ENCODE measurements around the gene PRDM4.
"Not testable (repeated sequence)": the region's sequence is repeated elsewhere in the genome, so short reads cannot be mapped to it uniquely, and the experiment has no call there.

PRDM4 gene

DNA sequence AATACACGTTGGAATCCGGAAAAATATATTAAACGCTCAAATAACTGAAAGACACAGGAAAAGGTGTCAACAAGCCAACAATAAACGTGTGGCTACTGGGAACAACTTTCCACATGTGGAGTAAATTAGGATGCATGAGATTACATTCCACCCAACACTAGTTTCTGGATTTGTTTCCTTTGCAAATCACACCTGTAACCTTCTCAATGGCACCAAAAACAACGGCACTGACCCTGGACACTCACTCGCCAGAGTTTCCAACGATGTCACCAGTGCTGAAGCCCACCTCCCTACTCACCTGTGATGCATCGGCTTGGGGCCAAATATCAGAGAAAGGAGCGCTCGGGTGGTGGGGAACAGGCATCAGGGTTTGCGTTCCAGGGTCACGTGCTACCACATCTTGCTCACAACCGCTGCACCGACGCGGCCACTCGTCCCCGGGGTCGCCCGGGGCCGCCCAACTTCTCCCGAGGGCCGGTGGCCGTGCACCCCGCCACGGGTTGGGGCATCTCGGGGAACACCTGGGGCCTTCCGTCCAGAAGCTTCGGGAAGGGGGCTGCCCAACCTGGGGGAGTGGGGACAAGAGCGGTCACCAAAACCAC, 629 bp downstream of the PRDM4 start:
- Mint-ChIP-seq H3K4me1 (peaks cover 31% of the 10 kb centered on the region), H3K9me3 (no peaks in the 10 kb centered on the region), H3K27ac (ENCODE audit: low read depth) (peak overlapping the region; percentile 75), H3K27me3 (no peaks in the 10 kb centered on the region), H3K4me3 (peak overlapping the region; percentile 88), H3K36me3 (ENCODE audit: insufficient read depth) (peaks cover 20% of the 10 kb centered on the region)
- DNase-seq (ENCODE audit: low spot score in 2 of 2): peak in 1 of 2 donors; percentile 27
- ATAC-seq (replicated peaks; ENCODE audit: extremely low read depth, poor library complexity, severe bottlenecking): peak; percentile 33

DNA sequence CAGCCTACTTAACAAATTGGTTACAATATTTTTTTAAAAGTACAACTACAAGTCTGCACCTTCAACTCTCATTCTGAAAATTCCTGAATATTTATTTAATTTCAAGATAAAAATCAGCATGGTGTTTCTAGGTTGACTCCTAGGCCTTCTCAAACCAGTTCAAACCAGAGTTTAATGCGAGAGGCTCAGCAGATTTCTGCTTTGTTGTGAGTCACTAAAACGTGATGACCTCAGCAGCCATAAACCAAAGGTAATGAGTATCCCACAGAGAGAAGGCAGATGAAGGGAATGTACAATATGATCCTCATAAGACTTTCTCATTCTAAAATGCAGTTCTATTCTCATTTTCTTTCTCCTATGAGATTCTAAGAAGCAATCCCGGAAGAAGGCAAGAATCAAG, 1.5 kb downstream of the PRDM4 start:
- Mint-ChIP-seq H3K4me1 (peaks cover 31% of the 10 kb centered on the region), H3K9me3 (no peaks in the 10 kb centered on the region), H3K27ac (ENCODE audit: low read depth) (peak overlapping the region; percentile 75), H3K27me3 (no peaks in the 10 kb centered on the region), H3K36me3 (ENCODE audit: insufficient read depth) (peaks cover 27% of the 10 kb centered on the region), H3K4me3 (peak overlapping the region; percentile 88)
- ATAC-seq (replicated peaks; ENCODE audit: extremely low read depth, poor library complexity, severe bottlenecking) (no peak), DNase-seq (ENCODE audit: low spot score in 2 of 2) (no peak)

DNA sequence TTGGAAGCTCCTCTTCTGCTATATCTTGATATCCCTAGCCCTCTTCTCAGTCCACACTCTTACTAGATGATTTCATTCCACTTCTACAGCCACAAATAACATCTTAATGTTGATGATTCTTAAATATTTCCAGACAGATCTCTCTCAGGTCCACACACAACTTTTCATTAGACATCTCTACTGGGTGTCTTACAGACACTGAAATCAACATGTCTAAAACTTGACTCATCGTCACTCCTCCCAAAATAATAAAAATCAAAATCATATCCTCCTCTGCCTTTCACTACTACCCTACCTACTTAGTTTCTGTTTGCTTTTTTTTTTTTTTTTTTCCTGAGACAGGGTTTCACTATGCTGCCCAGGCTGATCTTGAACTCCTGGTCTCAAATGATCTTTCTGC, 11.9 kb downstream of the PRDM4 start:
- Mint-ChIP-seq H3K4me3 (no peak overlapping the region), H3K9me3 (no peaks in the 10 kb centered on the region), H3K4me1 (peaks cover 5% of the 10 kb centered on the region), H3K36me3 (ENCODE audit: insufficient read depth) (peaks cover 48% of the 10 kb centered on the region), H3K27me3 (no peaks in the 10 kb centered on the region), H3K27ac (ENCODE audit: low read depth) (no peak overlapping the region)
- no peak for ATAC-seq (replicated peaks; ENCODE audit: extremely low read depth, poor library complexity, severe bottlenecking)
- no peak for DNase-seq (ENCODE audit: low spot score in 2 of 2)

DNA sequence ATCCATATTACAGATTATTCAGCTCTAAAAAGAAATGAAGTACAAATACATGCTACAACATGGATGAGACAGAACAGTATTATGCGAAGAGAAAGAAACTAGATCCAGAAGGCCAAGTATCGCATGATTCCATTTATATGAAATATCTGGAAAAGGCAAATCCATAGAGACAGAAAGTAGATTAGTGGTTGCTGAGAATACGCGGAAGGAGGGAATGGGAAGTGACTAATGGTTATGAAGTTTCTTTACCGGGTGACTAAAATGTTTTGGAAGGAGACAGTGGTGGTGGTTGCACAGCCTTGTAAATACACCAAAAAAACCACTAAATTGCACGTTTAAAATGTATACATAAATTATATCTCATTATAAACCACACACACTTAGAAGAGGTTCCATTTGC, 12.5 kb downstream of the PRDM4 start:
- no peak overlapping the region for H3K27ac Mint-ChIP-seq (ENCODE audit: low read depth)
- H3K36me3 Mint-ChIP-seq (ENCODE audit: insufficient read depth): peaks cover 50% of the 10 kb centered on the region
- ATAC-seq (replicated peaks; ENCODE audit: extremely low read depth, poor library complexity, severe bottlenecking) (no peak), DNase-seq (ENCODE audit: low spot score in 2 of 2) (no peak)
- H3K27me3 Mint-ChIP-seq: no peaks in the 10 kb centered on the region
- no peaks in the 10 kb centered on the region for H3K9me3 Mint-ChIP-seq
- H3K4me1 Mint-ChIP-seq: peaks cover 5% of the 10 kb centered on the region
- H3K4me3 Mint-ChIP-seq: no peak overlapping the region

DNA sequence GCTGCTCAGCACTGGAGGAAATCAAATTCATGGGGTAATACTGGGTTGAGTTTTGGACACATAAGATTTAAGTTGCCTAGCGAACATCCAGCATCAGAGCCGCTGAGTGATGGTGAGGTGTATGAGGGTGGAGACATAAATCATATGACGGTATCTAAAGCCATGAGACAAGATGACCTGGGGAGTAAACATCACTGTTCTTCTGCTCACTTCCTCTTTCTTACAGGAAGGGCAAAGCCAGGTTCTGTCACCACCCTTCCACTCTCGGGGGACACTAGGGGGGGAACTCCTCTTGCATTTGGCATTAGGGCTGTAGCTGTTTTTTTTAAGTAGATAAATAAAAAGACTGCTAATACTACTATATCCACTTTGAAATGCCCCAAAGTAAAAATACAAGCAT, 24.0 kb downstream of the PRDM4 start:
- Mint-ChIP-seq H3K36me3 (ENCODE audit: insufficient read depth) (peaks cover 76% of the 10 kb centered on the region), H3K4me1 (peaks cover 15% of the 10 kb centered on the region), H3K4me3 (no peak overlapping the region)

DNA sequence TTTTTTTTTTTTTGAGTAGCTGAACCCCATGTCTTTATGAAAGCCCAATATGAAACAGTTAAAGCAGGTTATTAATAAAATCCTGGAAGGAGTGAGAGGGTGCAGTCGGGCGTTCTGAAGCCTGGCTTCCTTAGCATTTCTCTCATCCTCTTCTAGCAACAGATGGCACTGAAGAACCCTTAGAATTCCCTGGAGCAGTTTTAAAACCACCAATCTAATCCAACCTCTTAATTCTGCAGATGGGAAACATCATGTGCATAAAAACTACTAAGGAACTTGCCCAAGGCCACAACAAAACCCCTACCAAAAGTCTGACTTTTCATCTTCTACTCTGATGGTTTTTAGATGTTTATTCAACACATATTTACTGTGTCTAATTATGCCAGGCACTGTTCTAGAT, 25.2 kb downstream of the PRDM4 start:
- no peak for DNase-seq (ENCODE audit: low spot score in 2 of 2)
- Mint-ChIP-seq H3K4me3 (no peak overlapping the region), H3K4me1 (peaks cover 15% of the 10 kb centered on the region), H3K9me3 (no peaks in the 10 kb centered on the region), H3K27me3 (no peaks in the 10 kb centered on the region), H3K36me3 (ENCODE audit: insufficient read depth) (peaks cover 66% of the 10 kb centered on the region), H3K27ac (ENCODE audit: low read depth) (no peak overlapping the region)
- no peak for ATAC-seq (replicated peaks; ENCODE audit: extremely low read depth, poor library complexity, severe bottlenecking)

More for the DNA sequence above, 24.0 kb downstream of the PRDM4 start:
- no peak overlapping the region for H3K27ac Mint-ChIP-seq (ENCODE audit: low read depth)
- H3K9me3 Mint-ChIP-seq: no peaks in the 10 kb centered on the region
- no peaks in the 10 kb centered on the region for H3K27me3 Mint-ChIP-seq
- DNase-seq (ENCODE audit: low spot score in 2 of 2) (no peak), ATAC-seq (replicated peaks; ENCODE audit: extremely low read depth, poor library complexity, severe bottlenecking) (peak; percentile 52)

DNA sequence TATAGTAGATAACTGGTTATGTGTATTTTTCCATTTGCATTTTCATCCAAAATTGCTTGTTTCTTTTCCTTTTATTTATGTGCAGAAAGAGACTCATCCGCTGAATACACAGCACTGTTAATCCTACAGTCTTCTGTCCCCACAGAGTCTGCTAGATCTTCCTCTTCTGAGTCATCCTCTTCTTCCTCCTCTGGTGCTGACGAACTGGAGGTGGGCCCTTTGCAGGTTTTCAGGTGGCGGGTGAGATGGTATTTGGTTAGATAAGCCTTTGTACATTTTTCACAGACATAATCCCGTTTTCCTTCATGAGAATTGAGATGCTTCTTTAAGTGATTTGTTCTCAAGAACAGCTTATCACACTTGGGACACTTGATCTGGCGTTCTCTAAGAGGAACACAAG, 26.8 kb downstream of the PRDM4 start:
- ATAC-seq (replicated peaks; ENCODE audit: extremely low read depth, poor library complexity, severe bottlenecking) (no peak), DNase-seq (ENCODE audit: low spot score in 2 of 2) (no peak)
- no peaks in the 10 kb centered on the region for H3K27me3 Mint-ChIP-seq
- peak overlapping the region; percentile 23 for H3K27ac Mint-ChIP-seq (ENCODE audit: low read depth)
- H3K4me3 Mint-ChIP-seq: no peak overlapping the region
- peaks cover 15% of the 10 kb centered on the region for H3K4me1 Mint-ChIP-seq
- H3K9me3 Mint-ChIP-seq: no peaks in the 10 kb centered on the region
- peaks cover 51% of the 10 kb centered on the region for H3K36me3 Mint-ChIP-seq (ENCODE audit: insufficient read depth)

DNA sequence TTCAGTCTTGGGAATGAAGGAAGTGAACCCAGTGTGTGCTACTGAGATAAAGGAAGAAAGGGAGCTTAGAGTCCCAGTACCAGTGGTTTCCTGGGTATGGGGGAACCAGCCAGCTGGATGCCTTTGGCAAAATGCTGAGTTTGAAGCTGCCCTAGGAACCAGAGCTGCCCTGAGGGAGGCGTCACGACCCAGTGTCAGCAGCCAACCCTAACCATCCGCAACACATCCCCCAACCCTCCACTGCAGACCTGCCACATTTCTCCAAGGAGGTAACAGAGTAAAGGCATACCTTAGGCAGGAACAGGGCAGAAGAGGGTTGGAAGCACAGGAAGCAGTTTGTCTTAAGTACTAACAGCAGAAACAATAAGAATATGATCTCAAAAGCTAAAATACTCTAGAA, 28.6 kb downstream of the PRDM4 start:
- H3K4me1 Mint-ChIP-seq: peaks cover 9% of the 10 kb centered on the region
- DNase-seq (ENCODE audit: low spot score in 2 of 2) (no peak), ATAC-seq (replicated peaks; ENCODE audit: extremely low read depth, poor library complexity, severe bottlenecking) (no peak)
- H3K27me3 Mint-ChIP-seq: no peaks in the 10 kb centered on the region
- no peak overlapping the region for H3K27ac Mint-ChIP-seq (ENCODE audit: low read depth)
- no peaks in the 10 kb centered on the region for H3K9me3 Mint-ChIP-seq
- peaks cover 36% of the 10 kb centered on the region for H3K36me3 Mint-ChIP-seq (ENCODE audit: insufficient read depth)
- no peak overlapping the region for H3K4me3 Mint-ChIP-seq

DNA sequence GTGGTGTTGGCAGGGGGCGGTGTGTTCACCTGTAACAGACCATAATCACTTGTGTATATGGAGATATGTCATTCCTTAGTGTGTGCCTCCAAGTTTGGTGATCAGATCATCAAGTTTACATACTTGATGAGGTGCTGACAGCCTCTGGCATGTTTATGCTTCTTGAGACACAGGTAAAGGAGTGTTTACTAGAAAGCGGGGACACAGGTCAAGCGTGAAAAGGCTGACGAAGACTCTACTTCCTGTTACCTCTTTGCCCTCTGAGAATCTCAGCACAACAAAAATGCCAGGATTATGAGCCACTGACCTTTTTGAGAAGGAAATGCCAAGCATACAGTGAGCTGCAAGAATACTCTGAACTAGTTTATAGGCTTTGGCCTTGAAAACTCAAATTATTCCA, 29.6 kb downstream of the PRDM4 start:
- Mint-ChIP-seq H3K9me3 (no peaks in the 10 kb centered on the region), H3K36me3 (ENCODE audit: insufficient read depth) (peaks cover 30% of the 10 kb centered on the region), H3K27ac (ENCODE audit: low read depth) (no peak overlapping the region), H3K4me3 (no peak overlapping the region), H3K27me3 (no peaks in the 10 kb centered on the region), H3K4me1 (peaks cover 5% of the 10 kb centered on the region)
- ATAC-seq (replicated peaks; ENCODE audit: extremely low read depth, poor library complexity, severe bottlenecking) (no peak), DNase-seq (ENCODE audit: low spot score in 2 of 2) (no peak)

DNA sequence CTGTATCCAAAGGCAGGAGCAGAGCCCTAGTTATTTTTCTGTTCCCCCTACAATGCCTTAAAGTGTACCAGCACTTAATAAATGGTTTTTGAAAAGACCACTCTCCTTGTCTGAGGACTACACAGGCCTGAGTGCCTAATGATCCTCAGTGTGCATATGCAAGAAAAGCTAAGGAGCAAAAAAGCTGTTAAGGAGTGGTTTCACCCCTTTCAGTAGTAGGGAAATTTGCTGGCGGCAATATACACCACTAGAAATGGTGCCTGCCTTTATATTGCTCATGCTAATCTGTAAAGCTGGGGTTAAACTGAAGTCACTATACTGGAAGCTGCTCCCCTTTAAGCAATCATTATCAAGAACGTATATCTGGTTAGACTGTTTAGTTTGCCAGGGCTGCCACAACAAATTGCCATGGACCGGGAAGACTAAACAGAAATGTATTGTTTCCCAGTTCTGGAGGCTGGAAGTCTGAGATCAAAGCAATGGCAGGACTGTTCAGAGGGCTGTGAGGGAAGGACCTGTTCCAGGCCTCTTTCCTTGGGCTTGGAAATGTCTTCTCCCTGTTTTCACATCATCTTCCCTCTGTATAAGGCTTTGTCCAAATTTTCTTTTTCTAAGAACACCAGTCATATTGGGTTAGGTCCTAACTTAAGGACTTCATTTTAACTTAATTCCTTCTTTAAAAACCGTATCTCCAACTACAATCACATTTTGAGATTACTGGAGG, 30.2 kb downstream of the PRDM4 start:
- no peak for ATAC-seq (replicated peaks; ENCODE audit: extremely low read depth, poor library complexity, severe bottlenecking)
- H3K4me3 Mint-ChIP-seq: no peak overlapping the region
- no peaks in the 10 kb centered on the region for H3K27me3 Mint-ChIP-seq
- no peaks in the 10 kb centered on the region for H3K4me1 Mint-ChIP-seq
- H3K36me3 Mint-ChIP-seq (ENCODE audit: insufficient read depth): peaks cover 24% of the 10 kb centered on the region
- no peak overlapping the region for H3K27ac Mint-ChIP-seq (ENCODE audit: low read depth)
- no peak for DNase-seq (ENCODE audit: low spot score in 2 of 2)
- no peaks in the 10 kb centered on the region for H3K9me3 Mint-ChIP-seq

DNA sequence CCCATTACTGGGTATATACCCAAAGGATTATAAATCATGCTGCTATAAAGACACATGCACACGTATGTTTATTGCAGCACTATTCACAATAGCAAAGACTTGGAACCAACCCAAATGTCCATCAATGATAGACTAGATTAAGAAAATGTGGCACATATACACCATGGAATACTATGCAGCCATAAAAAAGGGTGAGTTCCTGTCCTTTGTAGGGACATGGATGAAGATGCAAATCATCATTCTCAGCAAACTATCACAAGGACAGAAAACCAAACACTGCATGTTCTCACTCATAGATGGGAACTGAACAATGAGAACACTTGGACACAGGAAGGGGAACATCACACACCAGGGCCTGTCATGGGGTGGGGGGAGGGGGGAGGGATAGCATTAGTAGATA, 33.2 kb downstream of the PRDM4 start:
- not testable (repeated sequence) for H3K4me1 Mint-ChIP-seq; H3K27me3 Mint-ChIP-seq; H3K36me3 Mint-ChIP-seq (ENCODE audit: insufficient read depth); H3K4me3 Mint-ChIP-seq; H3K9me3 Mint-ChIP-seq; DNase-seq (ENCODE audit: low spot score in 2 of 2); H3K27ac Mint-ChIP-seq (ENCODE audit: low read depth); ATAC-seq (replicated peaks; ENCODE audit: extremely low read depth, poor library complexity, severe bottlenecking)

DNA sequence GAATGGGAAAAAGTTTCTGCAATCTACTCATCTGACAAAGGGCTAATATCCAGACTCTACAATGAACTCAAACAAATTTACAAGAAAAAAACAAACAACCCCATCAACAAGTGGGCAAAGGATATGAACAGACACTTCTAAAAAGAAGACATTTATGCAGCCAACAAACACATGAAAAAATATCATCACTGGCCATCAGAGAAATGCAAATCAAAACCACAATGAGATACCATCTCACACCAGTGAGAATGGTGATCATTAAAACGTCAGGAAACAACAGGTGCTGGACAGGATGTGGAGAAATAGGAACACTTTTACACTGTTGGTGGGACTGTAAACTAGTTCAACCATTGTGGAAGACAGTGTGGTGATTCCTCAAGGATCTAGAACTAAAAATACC, 33.6 kb downstream of the PRDM4 start:
- not testable (repeated sequence) for H3K4me1 Mint-ChIP-seq; ATAC-seq (replicated peaks; ENCODE audit: extremely low read depth, poor library complexity, severe bottlenecking); H3K27me3 Mint-ChIP-seq; H3K9me3 Mint-ChIP-seq; DNase-seq (ENCODE audit: low spot score in 2 of 2); H3K27ac Mint-ChIP-seq (ENCODE audit: low read depth); H3K4me3 Mint-ChIP-seq; H3K36me3 Mint-ChIP-seq (ENCODE audit: insufficient read depth)

DNA sequence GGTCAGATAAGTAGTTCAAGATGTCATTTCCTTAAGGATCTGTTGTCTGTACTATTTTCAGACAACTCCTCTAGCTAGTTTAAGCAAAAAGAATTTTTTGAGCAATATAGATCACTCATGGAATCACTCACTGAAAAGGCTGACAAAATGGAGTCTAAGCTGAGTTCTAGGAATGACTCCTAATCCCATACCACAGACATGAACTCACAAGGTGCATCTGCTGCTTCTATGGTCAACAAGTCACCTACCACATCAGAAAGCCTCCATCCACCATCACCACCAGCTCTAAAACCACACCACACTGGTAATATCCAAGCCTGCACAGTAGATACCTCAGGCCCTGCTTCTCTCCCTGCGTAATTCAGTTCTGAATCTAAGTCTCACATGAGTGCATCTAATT, 42.3 kb downstream of the PRDM4 start:
- no peaks in the 10 kb centered on the region for H3K27me3 Mint-ChIP-seq
- ATAC-seq (replicated peaks; ENCODE audit: extremely low read depth, poor library complexity, severe bottlenecking) (no peak), DNase-seq (ENCODE audit: low spot score in 2 of 2) (no peak)
- peaks cover 4% of the 10 kb centered on the region for H3K4me1 Mint-ChIP-seq
- H3K9me3 Mint-ChIP-seq: peaks cover 5% of the 10 kb centered on the region
- peaks cover 8% of the 10 kb centered on the region for H3K36me3 Mint-ChIP-seq (ENCODE audit: insufficient read depth)
- H3K27ac Mint-ChIP-seq (ENCODE audit: low read depth): no peak overlapping the region
- no peak overlapping the region for H3K4me3 Mint-ChIP-seq

Data from central memory CD8-positive, alpha-beta T cell (primary cell).